ENCODE data around the gene RNF166. TPM values are rescaled to one million over a fixed set of nuclear protein-coding genes. Genes with fewer than 3 reads are reported as not detected.

RNF166 gene
- total RNA-seq, 1 donor = 14.5 TPM

DNA sequence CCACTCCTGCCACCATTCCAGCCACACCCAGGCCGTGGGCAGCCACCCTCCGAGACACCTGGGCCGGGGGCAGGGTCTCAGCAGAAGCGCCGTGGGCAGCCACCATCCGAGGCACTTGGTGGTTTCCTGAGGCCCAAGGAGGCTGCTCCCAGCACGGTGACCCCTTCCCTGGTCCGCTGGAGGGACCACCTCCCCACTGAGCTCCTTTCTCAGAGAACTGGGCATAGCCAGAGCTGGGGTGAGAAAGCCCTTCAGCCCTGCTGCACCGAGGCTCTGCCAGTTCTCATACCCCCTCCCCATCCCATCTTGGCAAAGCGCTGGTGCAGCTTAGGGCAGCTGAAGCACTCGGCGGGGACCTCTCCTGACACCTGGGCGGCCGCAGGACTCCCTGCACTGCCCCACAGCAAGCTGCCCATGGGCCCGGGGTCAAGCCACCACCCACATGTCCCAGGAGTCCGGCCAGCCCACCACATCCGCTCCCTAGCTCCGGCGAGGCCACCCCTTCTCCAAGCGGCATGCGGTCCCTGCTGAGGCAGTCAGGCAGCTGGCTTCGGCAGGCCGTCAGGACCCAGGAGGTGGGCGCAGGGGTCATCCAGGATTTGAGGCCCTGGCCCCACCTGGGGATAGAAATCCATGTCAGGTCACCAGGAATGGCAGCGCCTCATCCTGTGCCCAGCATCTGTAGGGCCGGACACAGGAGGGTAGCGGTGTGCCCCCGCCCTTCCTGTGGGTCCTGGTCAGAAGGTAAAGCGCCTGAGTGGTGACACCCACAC lies 54.0 kb downstream of the RNF166 start:
- H3K79me2 ChIP-seq (ENCODE audit: insufficient read depth, low read length) = peaks cover 5% of the 10 kb centered on the region
- TF ChIP-seq, protein P1, sequence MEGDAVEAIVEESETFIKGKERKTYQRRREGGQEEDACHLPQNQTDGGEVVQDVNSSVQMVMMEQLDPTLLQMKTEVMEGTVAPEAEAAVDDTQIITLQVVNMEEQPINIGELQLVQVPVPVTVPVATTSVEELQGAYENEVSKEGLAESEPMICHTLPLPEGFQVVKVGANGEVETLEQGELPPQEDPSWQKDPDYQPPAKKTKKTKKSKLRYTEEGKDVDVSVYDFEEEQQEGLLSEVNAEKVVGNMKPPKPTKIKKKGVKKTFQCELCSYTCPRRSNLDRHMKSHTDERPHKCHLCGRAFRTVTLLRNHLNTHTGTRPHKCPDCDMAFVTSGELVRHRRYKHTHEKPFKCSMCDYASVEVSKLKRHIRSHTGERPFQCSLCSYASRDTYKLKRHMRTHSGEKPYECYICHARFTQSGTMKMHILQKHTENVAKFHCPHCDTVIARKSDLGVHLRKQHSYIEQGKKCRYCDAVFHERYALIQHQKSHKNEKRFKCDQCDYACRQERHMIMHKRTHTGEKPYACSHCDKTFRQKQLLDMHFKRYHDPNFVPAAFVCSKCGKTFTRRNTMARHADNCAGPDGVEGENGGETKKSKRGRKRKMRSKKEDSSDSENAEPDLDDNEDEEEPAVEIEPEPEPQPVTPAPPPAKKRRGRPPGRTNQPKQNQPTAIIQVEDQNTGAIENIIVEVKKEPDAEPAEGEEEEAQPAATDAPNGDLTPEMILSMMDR (IDR thresholded peaks at IDR 0.05; ENCODE audit: extremely low read depth, low read depth, low read length) = no peak
- H3K4me1 ChIP-seq (ENCODE audit: insufficient read depth, low read length) = peaks cover 11% of the 10 kb centered on the region
- no peak overlapping the region for H2AFZ ChIP-seq (ENCODE audit: low read length)
- DNase-seq (ENCODE audit: insufficient read length, low spot score, missing footprints) = peak; percentile 68
- H3K4me2 ChIP-seq (ENCODE audit: insufficient read depth, low read length) = no peak overlapping the region
- H3K4me3 ChIP-seq (ENCODE audit: insufficient read depth, low read length) = no peak overlapping the region
- no peaks in the 10 kb centered on the region for H3K9me3 ChIP-seq (ENCODE audit: low read depth, low read length)
- no peaks in the 10 kb centered on the region for H3K27me3 ChIP-seq (ENCODE audit: insufficient read depth, low read length)
- peaks cover 9% of the 10 kb centered on the region for H4K20me1 ChIP-seq (ENCODE audit: insufficient read depth, low read length)
- H3K27ac ChIP-seq (ENCODE audit: low read depth, low read length) = no peak overlapping the region
- peaks cover 8% of the 10 kb centered on the region for H3K36me3 ChIP-seq (ENCODE audit: insufficient read depth, low read length)

DNA sequence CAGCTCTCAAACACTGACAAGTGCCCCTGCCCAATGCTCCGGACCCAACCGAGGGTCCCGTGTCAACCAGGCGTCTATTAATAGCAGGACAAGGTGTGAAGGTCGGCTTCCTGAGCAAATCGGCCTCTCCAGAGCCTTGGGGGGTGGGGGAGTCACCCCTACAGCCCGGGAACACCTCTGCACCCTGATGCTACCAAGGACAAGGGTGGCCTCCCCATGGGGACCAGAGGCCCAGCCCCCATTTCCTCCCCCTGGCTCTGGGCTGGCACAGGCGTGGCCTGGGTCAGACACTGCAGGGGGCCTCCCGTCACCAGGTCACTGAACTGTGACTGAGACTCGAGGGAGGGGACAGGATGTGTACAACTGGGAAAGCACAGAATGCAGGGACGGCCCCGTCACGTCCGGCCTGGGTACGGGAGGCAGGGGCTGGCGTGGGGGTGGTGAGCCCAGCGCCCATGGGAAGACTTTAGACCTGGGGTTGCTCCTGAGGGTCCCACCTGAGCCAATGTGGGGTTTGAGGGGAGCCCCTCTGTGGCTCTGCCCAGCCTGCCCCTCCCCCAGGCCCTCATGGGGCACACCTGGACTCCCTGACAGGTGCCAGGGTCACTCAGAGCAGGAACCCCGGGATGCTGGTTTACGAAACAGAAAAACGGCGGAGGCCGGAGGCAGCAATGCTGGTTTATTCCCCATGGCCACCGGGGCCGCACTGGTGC lies 54.8 kb downstream of the RNF166 start:
- Histone ChIP-seq H3K4me3 (ENCODE audit: insufficient read depth, low read length) (peak overlapping the region; percentile 85), H3K27ac (ENCODE audit: low read depth, low read length) (no peak overlapping the region), H3K36me3 (ENCODE audit: insufficient read depth, low read length) (peaks cover 8% of the 10 kb centered on the region), H2AFZ (ENCODE audit: low read length) (peak overlapping the region; percentile 72), H4K20me1 (ENCODE audit: insufficient read depth, low read length) (peaks cover 13% of the 10 kb centered on the region), H3K79me2 (ENCODE audit: insufficient read depth, low read length) (peaks cover 3% of the 10 kb centered on the region), H3K9me3 (ENCODE audit: low read depth, low read length) (no peaks in the 10 kb centered on the region), H3K4me1 (ENCODE audit: insufficient read depth, low read length) (peaks cover 11% of the 10 kb centered on the region), H3K27me3 (ENCODE audit: insufficient read depth, low read length) (no peaks in the 10 kb centered on the region), H3K4me2 (ENCODE audit: insufficient read depth, low read length) (peak overlapping the region; percentile 88)
- peak; percentile 93 for DNase-seq (ENCODE audit: insufficient read length, low spot score, missing footprints)
- TF ChIP-seq, protein P1 (IDR thresholded peaks at IDR 0.05; ENCODE audit: extremely low read depth, low read depth, low read length) = no peak

DNA sequence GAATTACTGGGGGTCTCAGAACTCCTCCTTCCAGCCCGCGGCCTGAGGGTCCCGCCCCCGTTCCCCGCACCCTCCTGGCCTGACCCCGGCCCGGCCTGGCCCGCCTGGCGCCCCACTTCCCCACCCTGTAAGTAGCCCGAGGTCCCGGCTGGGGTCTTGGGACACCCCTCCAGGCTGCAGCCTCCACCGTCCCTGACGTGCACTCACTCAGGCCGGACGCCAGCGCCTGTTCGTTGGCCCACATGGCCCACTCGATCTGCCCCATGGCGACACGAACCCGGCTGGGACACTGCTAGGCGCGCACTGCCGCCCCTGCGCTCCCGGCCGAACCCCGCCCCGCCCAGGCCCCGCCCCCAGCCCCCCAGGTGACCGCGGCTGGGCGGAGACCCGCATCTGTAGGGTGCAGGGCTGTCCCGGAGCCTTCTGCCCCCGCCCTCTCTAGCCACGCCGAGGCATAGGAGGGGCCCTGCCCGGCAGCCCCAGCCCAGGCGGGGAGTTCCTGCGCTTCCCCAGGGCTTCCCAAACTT lies 55.4 kb downstream of the RNF166 start, which contains the start of gene CYBA:
Gene CYBA, minus strand, starts transcription at position 305 of the 527 bp plus-strand sequence. Its CDS starts 40 bp downstream, at position 265.
- Histone ChIP-seq H3K4me1 (ENCODE audit: insufficient read depth, low read length) (peaks cover 11% of the 10 kb centered on the region), H3K4me3 (ENCODE audit: insufficient read depth, low read length) (peak within 1 kb of the TSS; percentile 85), H3K27ac (ENCODE audit: low read depth, low read length) (peak within 1 kb of the TSS; percentile 12), H3K36me3 (ENCODE audit: insufficient read depth, low read length) (peaks cover 8% of the 10 kb centered on the region), H3K9me3 (ENCODE audit: low read depth, low read length) (no peaks in the 10 kb centered on the region), H3K79me2 (ENCODE audit: insufficient read depth, low read length) (peaks cover 3% of the 10 kb centered on the region), H4K20me1 (ENCODE audit: insufficient read depth, low read length) (peaks cover 13% of the 10 kb centered on the region), H3K27me3 (ENCODE audit: insufficient read depth, low read length) (no peaks in the 10 kb centered on the region), H3K4me2 (ENCODE audit: insufficient read depth, low read length) (peak within 1 kb of the TSS; percentile 88), H2AFZ (ENCODE audit: low read length) (peak within 1 kb of the TSS; percentile 72)
- DNase-seq (ENCODE audit: insufficient read length, low spot score, missing footprints) = peak; percentile 99
- TF ChIP-seq, protein P1 (IDR thresholded peaks at IDR 0.05; ENCODE audit: extremely low read depth, low read depth, low read length) = no peak
